HG02852 (cell line): ENCODE results near the gene GRK2.

Source experiments
- ATAC-seq: cut with Tn5 transposase; IDR thresholded peaks from one replicate; pipeline ENCODE4 v1.9.1; 2021; ENCODE audit warnings: mild to moderate bottlenecking, moderate library complexity; ENCODE audit not compliant: unreplicated experiment

The GRK2 gene

GRCh38 chr11:67293090-67293489 is 26.8 kb downstream of the GRK2 start:
- ATAC-seq = no peak

GRCh38 chr11:67295846-67296245 is 29.6 kb downstream of the GRK2 start:
- ATAC-seq = no peak

GRCh38 chr11:67298786-67299185 is 32.5 kb downstream of the GRK2 start:
- ATAC-seq = no peak

- ATAC-seq = no peak
These were observed 33.4 kb downstream of the GRK2 start for GRCh38 chr11:67299471-67300191.

- no peak for ATAC-seq
These were observed 34.0 kb downstream of the GRK2 start for GRCh38 chr11:67300256-67300755.

GRCh38 chr11:67300756-67301312 is 34.6 kb downstream of the GRK2 start:
- no peak for ATAC-seq

GRCh38 chr11:67301313-67301921 is 35.1 kb downstream of the GRK2 start:
- ATAC-seq = no peak

GRCh38 chr11:67301951-67302516 is 35.8 kb downstream of the GRK2 start:
- no peak for ATAC-seq

- no peak for ATAC-seq
These were observed 36.4 kb downstream of the GRK2 start for GRCh38 chr11:67302571-67303131.

GRCh38 chr11:67303132-67303834 is 37.0 kb downstream of the GRK2 start, which contains the start of gene SSH3:
SSH3 (plus strand) TSS chr11:67303530; CDS start chr11:67303626, 96 bp downstream.
- no peak for ATAC-seq

- ATAC-seq = no peak
These were observed 37.6 kb downstream of the GRK2 start for GRCh38 chr11:67303835-67304411.

GRCh38 chr11:67304511-67305113 is 38.3 kb downstream of the GRK2 start:
- no peak for ATAC-seq

- ATAC-seq = no peak
These were observed 40.7 kb downstream of the GRK2 start for GRCh38 chr11:67306769-67307544.

GRCh38 chr11:67307545-67308001 is 41.3 kb downstream of the GRK2 start:
- ATAC-seq = no peak

- no peak for ATAC-seq
These were observed 42.0 kb downstream of the GRK2 start for GRCh38 chr11:67308031-67308866.

GRCh38 chr11:67309166-67309565 is 42.9 kb downstream of the GRK2 start:
- ATAC-seq = no peak

- ATAC-seq = no peak
These were observed 43.4 kb downstream of the GRK2 start for GRCh38 chr11:67309661-67310061.
